HG02938 (cell line): ENCODE measurements around the gene ATXN7L3.
"Not testable (repeated sequence)": the region's sequence is repeated elsewhere in the genome, so short reads cannot be mapped to it uniquely, and the experiment has no call there.

ENCODE experiments used
- ATAC-seq: cut with Tn5 transposase; IDR thresholded peaks from one replicate; pipeline ENCODE4 v1.9.1; 2021; ENCODE audit warnings: mild to moderate bottlenecking, moderate library complexity; ENCODE audit not compliant: unreplicated experiment

ATXN7L3 gene

DNA sequence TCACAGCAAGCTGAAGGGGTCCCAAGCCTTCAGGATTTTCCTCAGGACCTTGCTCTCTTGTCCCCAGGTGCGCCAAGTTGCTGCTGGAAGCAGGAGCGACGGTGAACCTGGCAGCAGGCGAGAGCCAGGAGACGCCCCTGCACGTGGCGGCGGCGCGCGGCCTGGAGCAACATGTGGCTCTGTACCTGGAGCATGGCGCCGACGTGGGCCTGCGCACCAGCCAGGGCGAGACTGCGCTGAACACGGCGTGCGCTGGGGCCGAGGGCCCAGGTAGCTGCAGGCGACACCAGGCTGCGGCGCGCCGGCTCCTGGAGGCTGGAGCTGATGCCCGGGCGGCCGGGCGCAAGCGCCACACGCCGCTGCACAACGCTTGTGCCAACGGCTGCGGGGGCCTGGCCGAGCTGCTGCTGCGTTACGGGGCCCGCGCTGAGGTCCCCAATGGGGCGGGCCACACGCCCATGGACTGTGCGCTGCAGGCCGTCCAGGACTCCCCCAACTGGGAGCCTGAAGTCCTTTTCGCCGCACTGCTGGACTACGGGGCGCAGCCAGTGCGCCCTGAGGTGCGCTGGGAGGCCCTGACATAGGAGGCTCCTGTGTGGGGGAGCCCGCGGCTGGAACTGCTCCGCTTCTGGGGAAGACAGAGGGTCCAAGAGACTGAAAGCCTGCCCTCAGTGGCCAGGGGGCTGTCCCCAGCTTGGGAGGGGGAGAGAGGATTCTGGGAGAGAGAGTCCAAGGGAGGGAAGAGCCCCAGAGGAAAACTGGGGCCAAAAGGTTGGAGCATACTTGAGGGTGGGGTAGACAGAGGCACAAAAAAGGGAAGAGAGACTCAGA, 22.8 kb downstream of the ATXN7L3 start:
- ATAC-seq, result no peak

DNA sequence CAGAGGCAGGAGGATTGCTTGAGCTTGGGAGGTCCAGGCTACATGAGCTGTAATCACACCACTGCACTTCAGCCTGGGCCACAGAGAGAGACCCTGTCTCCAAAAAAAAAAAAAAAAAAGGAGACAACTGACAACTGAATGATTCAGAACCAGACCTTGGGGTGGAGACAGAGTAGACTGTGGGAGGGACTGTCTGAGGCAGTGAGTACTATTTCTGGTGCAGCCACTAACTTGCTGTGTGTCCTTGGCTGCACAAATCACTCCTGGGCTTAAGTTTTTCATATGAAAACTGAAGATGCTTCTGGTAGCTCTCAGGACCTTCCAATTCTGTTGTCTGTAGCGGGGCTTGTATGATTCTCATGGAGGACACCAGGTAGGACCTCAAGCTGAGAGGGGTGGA, 23.4 kb downstream of the ATXN7L3 start:
- no peak for ATAC-seq

DNA sequence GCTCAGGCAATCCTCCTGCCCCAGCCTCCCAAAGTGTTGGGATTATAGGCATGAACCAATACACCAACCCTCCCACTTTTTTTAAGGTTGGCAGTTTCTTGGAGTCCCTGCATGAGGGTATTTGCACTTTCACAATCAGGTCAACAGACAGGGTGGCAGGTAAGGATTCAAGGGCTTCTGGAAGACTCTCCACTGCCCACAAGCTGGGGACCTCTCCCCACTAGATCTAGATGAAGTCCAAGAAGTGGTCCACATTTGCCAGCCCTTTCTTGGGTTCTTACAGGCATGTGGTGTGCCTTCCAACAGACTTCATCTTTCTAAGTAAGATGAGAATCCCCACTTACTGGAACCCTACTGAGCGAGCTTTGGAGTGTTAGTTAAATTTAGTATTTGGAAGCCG, 25.3 kb downstream of the ATXN7L3 start:
- ATAC-seq, result no peak

GRCh38 chr17:44171931-44172455, 27.7 kb downstream of the ATXN7L3 start:
- no peak for ATAC-seq

- no peak for ATAC-seq
Measured at GRCh38 chr17:44170499-44171201, 29.0 kb downstream of the ATXN7L3 start, which contains the start of gene ASB16. Gene ASB16, plus strand, starts transcription at chr17:44170704. Its CDS starts 86 bp downstream, at chr17:44170790.

DNA sequence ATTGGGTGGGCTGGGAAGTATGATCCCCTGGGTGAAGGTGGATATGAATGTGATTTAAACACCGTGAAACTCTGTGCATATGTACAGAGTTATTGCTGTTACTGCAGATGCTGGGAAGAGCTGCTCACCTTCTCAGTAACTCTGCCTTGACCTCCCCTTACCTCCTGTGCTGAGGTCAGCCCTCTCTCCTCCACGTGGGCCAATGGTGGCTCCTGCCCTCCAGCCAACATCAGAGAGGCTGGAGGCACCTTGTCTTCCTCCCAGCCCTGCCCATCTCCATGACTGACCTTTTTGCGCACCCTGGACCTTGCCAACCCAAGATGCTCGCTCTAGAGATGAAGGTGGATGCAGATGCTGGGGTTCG, 29.6 kb downstream of the ATXN7L3 start:
- ATAC-seq, result no peak

- ATAC-seq, result no peak
Measured at GRCh38 chr17:44167181-44167861, 32.4 kb downstream of the ATXN7L3 start.

DNA sequence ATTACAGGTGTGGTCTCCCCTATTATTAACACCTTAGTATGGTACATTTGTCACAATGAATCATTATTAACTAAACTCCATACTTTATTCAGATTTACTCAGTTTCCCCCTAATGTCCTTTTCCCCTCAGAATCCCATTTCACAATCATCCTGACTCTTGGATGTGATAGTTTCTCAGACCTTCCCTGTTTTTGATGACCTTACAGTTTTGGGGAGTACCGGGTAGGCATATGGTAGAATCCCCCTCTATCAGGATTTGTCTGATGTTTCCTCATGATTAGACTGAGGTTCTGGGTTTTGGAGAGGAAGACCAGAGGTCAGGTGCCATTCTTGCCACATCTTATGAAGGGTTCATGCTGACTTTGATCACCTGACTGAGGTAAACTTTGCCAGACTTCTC, 35.2 kb downstream of the ATXN7L3 start:
- no peak for ATAC-seq

- no peak for ATAC-seq
Measured at GRCh38 chr17:44159519-44160210, 40.0 kb downstream of the ATXN7L3 start.

GRCh38 chr17:44155488-44155887, 44.2 kb downstream of the ATXN7L3 start:
- no peak for ATAC-seq

GRCh38 chr17:44152875-44153274, 46.8 kb downstream of the ATXN7L3 start:
- ATAC-seq, result no peak

DNA sequence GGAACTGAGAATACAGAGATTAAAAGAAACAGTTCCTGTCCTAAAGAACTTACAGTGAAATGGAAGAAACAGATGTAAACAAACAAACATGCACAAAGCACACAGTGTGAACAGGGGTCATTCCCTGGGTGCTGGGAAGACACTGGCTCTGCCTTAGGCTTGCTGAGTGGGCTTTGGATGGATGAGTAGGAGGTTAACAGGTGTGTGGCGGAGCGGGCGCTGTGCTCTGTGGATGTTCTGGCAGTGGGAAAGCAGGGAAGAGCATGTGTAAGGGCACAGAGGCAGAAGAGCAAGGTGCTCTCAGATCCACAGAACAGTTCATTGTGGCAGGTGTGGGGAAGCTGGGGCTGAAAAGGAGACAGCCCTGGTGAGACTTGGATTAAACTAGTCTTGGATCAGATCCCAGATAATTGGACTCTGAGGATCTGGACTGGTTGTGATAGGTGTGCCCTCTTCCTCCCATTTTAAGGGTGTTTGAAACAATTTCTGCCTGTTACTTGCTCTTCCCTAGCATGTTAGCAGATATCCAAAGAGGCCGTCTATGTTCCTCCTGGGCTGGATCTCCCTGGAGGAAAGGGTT, 49.8 kb downstream of the ATXN7L3 start:
- ATAC-seq, result no peak

- ATAC-seq, result not testable (repeated sequence)
Measured at GRCh38 chr17:44149066-44149465, 50.6 kb downstream of the ATXN7L3 start.

DNA sequence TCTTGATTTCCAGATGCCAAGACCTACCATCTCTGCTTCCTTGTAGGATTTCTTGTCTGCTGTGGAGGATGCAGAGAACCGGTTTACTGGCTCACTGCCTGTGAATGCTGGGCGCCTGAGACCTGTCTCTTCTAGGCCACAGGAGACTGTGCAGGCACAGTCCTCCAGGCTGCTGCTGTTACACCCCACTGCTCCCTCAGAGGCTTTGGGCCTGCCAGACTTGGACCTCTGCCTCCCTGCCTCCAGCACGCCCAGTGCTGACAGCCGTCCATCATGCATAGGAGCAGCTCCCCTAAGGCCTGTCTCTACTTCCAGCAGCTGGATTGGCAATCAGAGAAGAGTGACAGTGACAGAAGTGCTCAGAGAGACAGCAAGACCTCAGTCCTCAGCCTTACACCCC, 51.9 kb downstream of the ATXN7L3 start:
- no peak for ATAC-seq

GRCh38 chr17:44146375-44147346, 53.0 kb downstream of the ATXN7L3 start:
- no peak for ATAC-seq

DNA sequence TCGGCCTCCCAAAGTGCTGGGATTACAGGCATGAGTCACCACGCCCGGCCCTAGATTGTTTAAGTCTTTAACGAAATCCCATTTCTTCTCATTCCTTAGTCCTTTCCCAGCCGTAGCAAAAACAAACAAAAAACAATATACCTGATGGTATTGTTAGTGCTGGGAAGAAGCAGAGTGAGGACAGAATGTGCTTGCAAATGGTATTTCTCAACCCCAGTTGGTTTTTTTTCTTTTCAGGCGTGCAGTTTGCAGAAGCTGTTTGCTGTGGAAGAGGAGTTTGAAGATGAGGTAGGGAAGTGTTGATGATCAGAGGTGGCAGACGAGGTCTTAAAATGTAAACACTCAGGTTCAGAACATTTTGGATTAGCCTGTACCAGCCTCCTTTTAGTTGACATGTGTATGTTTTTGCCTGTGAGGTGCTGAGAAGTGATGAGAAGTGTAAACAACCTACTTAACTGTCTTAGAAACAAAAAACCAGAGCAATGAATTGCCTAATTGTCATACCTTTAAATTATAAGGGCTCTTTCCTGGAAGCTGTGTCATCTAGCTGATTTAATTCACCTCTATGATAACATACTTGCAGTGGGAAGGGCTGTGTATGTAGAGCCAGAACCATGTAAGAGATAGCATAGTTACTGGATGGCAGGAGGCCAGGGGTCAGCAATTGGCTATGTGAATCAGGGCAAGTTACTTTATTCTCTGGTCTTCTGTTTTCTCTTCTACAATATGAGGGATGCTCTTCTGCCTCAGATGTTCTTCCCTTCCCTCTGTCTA, 54.5 kb downstream of the ATXN7L3 start:
- ATAC-seq, result no peak

- not testable (repeated sequence) for ATAC-seq
Measured at GRCh38 chr17:44143921-44144320, 55.8 kb downstream of the ATXN7L3 start.
